ENCODE results near the gene STOML1.

- no peak for TF ChIP-seq CTCF (IDR thresholded peaks at IDR 0.05; ENCODE audit: low read length)
- TF ChIP-seq EZH2 (IDR thresholded peaks at IDR 0.05; ENCODE audit: borderline replicate concordance, low read length), result no peak
Measured at GRCh38 chr15:73948982-73949381, 43.1 kb downstream of the STOML1 start.
